HCT116 (cell line): ENCODE results near the gene SACM1L. TPM values are rescaled to one million over a fixed set of nuclear protein-coding genes. Genes with fewer than 3 reads are reported as not detected.

Experiments used
- ATAC-seq: fragments of 200-7000 bp; cut with Tn5 transposase; 2 replicates; pipeline ENCODE4 v1.9.1; 2020; ENCODE audit warnings: mild to moderate bottlenecking, moderate library complexity
- BruUV-seq: library from RNA; stranded (reverse); fragments of 400-500 nt; replicated peaks from 2 replicates; lab custom pipeline; 2021; lab: Mats Ljungman, UMichigan
- CTCF ChIA-PET: fragments of 300-600 bp; sonication (Branson Sonifier 250); formaldehyde crosslinking; loops from one replicate; lab custom pipeline; 2021; ENCODE audit warnings: antibody characterized with exemption; lab: Charles Lee
- POLR2A ChIA-PET: fragments of 300-600, 350-600 bp; sonication (Branson Sonifier 250); formaldehyde crosslinking; loops from one replicate; lab custom pipeline; 2021; ENCODE audit warnings: antibody characterized with exemption; lab: Charles Lee
- RAD21 ChIA-PET, 2 experiments: fragments of 300-600 bp; sonication (Branson Sonifier 250); formaldehyde crosslinking; loops; one replicate each; lab custom pipeline; 2023; ENCODE audit warnings: low total read pairs in 2 of 2; ENCODE audit not compliant: uncharacterized antibody in 2 of 2, unreplicated experiment in 2 of 2, low non-redundant PET in 1 of 2; lab: Charles Lee
- DNase-seq: peaks from one replicate; pipeline ENCODE4 v3.0.0-alpha.2; 2010; ENCODE audit warnings: low read depth, low spot score
- H2AFZ ChIP-seq: fragments of 200-600 bp; shearing (Covaris generic), sonication (generic); 2 replicates; pipeline ENCODE4 v1.6.1; 2017; ENCODE audit warnings: low read depth, mixed run types, mixed read lengths, antibody characterized with exemption, low read length; ENCODE audit not compliant: poor library complexity, severe bottlenecking
- H3K27ac ChIP-seq: 2 replicates; pipeline ENCODE4 v1.5.1; 2012; ENCODE audit warnings: low read depth, low read length
- H3K27me3 ChIP-seq: fragments of 200-600 bp; sonication (generic); 2 replicates; pipeline ENCODE4 v1.6.1; 2016; ENCODE audit warnings: mixed run types, low read length, mixed read lengths; ENCODE audit not compliant: insufficient read depth
- H3K36me3 ChIP-seq, 2 experiments: fragments of 200-500 bp in 1 of 2; fragments of 200-600 bp in 1 of 2; sonication (Bioruptor generic) in 1 of 2; sonication (generic) in 1 of 2; 2 replicates each; pipeline versions ENCODE4 v1.5.1 to v1.6.1; 2014 to 2016; ENCODE audit warnings: low read length in 2 of 2, inconsistent platforms in 1 of 2, mixed read lengths in 1 of 2, mixed run types in 1 of 2; ENCODE audit not compliant: insufficient read depth in 2 of 2, control insufficient read depth in 1 of 2
- H3K4me1 ChIP-seq, 2 experiments: fragments of 200-600 bp in 1 of 2; sonication (generic) in 1 of 2; 2 replicates each; pipeline versions ENCODE4 v1.5.1 to v1.6.1; 2012 to 2017; ENCODE audit warnings: low read length in 2 of 2, inconsistent platforms in 1 of 2, mild to moderate bottlenecking in 1 of 2, mixed read lengths in 1 of 2, mixed run types in 1 of 2, moderate library complexity in 1 of 2; ENCODE audit not compliant: insufficient read depth in 2 of 2, control insufficient read depth in 1 of 2
- H3K4me2 ChIP-seq: fragments of 200-600 bp; sonication (generic); 2 replicates; pipeline ENCODE4 v1.6.1; 2017; ENCODE audit warnings: mixed run types, low read length, mixed read lengths
- H3K4me3 ChIP-seq, 2 experiments: fragments of 200-600 bp in 1 of 2; sonication (generic) in 1 of 2; replicated peaks in 1 of 2; 2 replicates each; pipeline ENCODE4 v1.5.1; 2011 to 2016; ENCODE audit warnings: low read length in 2 of 2, control low read depth in 1 of 2, low read depth in 1 of 2, mild to moderate bottlenecking in 1 of 2, mixed read lengths in 1 of 2, mixed run types in 1 of 2
- H3K79me2 ChIP-seq: fragments of 200-600 bp; sonication (generic); 2 replicates; pipeline ENCODE4 v1.6.1; 2017; ENCODE audit warnings: mild to moderate bottlenecking, mixed run types, low read length, moderate library complexity, mixed read lengths; ENCODE audit not compliant: insufficient read depth
- H3K9ac ChIP-seq: fragments of 200-600 bp; sonication (generic); 2 replicates; pipeline ENCODE4 v1.6.1; 2016; ENCODE audit warnings: low read length, mixed read lengths
- H3K9me2 ChIP-seq: fragments of 200-600 bp; sonication (generic), shearing (Covaris generic); 2 replicates; pipeline ENCODE4 v1.6.1; 2017; ENCODE audit warnings: mixed run types, mild to moderate bottlenecking, moderate library complexity; ENCODE audit not compliant: insufficient read depth
- H3K9me3 ChIP-seq, 2 experiments: fragments of 200-500 bp in 1 of 2; fragments of 200-600 bp in 1 of 2; sonication (Bioruptor generic) in 1 of 2; sonication (generic) in 1 of 2; 2 replicates each; pipeline ENCODE4 v1.6.1; 2014 to 2017; ENCODE audit warnings: low read length in 2 of 2, mixed read lengths in 2 of 2, inconsistent platforms in 1 of 2, low read depth in 1 of 2, mild to moderate bottlenecking in 1 of 2, mixed run types in 1 of 2, moderate library complexity in 1 of 2; ENCODE audit not compliant: control insufficient read depth in 1 of 2, insufficient read depth in 1 of 2
- H4K20me1 ChIP-seq: fragments of 200-600 bp; sonication (generic), shearing (Covaris generic); 2 replicates; pipeline ENCODE4 v1.6.1; 2017; ENCODE audit warnings: mixed run types, mild to moderate bottlenecking, moderate library complexity; ENCODE audit not compliant: insufficient read depth
- CEBPB ChIP-seq: IDR thresholded peaks from 2 replicates; pipeline ENCODE4 v1.6.1; 2012; ENCODE audit warnings: low read depth
- EGR1 ChIP-seq: IDR thresholded peaks from 2 replicates; pipeline ENCODE4 v1.6.1; 2012; ENCODE audit warnings: low read depth
- ELF1 ChIP-seq: IDR thresholded peaks from 2 replicates; pipeline ENCODE4 v1.6.1; 2012; ENCODE audit warnings: low read depth, borderline replicate concordance
- EZH2 ChIP-seq: fragments of 200-600 bp; sonication (generic); IDR thresholded peaks from 2 replicates; pipeline ENCODE4 v1.6.1; 2017; ENCODE audit warnings: antibody characterized with exemption, mixed run types
- EZH2phosphoT487 ChIP-seq: fragments of 200-600 bp; IDR thresholded peaks from 2 replicates; pipeline ENCODE4 v1.6.1; 2018; ENCODE audit warnings: antibody characterized with exemption, borderline replicate concordance
- FOSL1 ChIP-seq: IDR thresholded peaks from 2 replicates; pipeline ENCODE4 v1.6.1; 2012; ENCODE audit warnings: low read depth
- JUND ChIP-seq: IDR thresholded peaks from 2 replicates; pipeline ENCODE4 v1.6.1; 2012
- MAX ChIP-seq: IDR thresholded peaks from 2 replicates; pipeline ENCODE4 v1.6.1; 2012
- POLR2A ChIP-seq: IDR thresholded peaks from 2 replicates; pipeline ENCODE4 v1.7.0; 2011; ENCODE audit warnings: borderline replicate concordance; ENCODE audit not compliant: insufficient read depth, insufficient read length; ENCODE audit errors: extremely low read depth
- POLR2AphosphoS5 ChIP-seq: IDR thresholded peaks from 2 replicates; pipeline ENCODE4 v1.6.1; 2011; ENCODE audit warnings: mild to moderate bottlenecking, low read depth, low read length, moderate library complexity
- RAD21 ChIP-seq: IDR thresholded peaks from 2 replicates; pipeline ENCODE4 v1.6.1; 2012; ENCODE audit warnings: low read depth, mild to moderate bottlenecking
- SIN3A ChIP-seq: IDR thresholded peaks from 2 replicates; pipeline ENCODE4 v1.6.1; 2012; ENCODE audit warnings: low read depth
- SRF ChIP-seq: IDR thresholded peaks from 2 replicates; pipeline ENCODE4 v1.6.1; 2012; ENCODE audit warnings: low read depth
- TCF7L2 ChIP-seq: IDR thresholded peaks from 2 replicates; pipeline ENCODE4 v1.7.0; 2011; ENCODE audit warnings: borderline replicate concordance, inconsistent platforms; ENCODE audit not compliant: insufficient read depth, insufficient read length; ENCODE audit errors: extremely low read depth
- YY1 ChIP-seq: IDR thresholded peaks from 2 replicates; pipeline ENCODE4 v1.6.1; 2011; ENCODE audit warnings: low read length, low read depth, moderate library complexity, mild to moderate bottlenecking; ENCODE audit not compliant: insufficient replicate concordance; ENCODE audit errors: extremely low read depth
- ZBTB33 ChIP-seq: IDR thresholded peaks from 2 replicates; pipeline ENCODE4 v1.6.1; 2011; ENCODE audit warnings: mild to moderate bottlenecking, low read length, moderate library complexity; ENCODE audit not compliant: insufficient replicate concordance; ENCODE audit errors: extremely low read depth
- ZFX ChIP-seq: fragments of 450-650 bp; IDR thresholded peaks from 2 replicates; pipeline ENCODE4 v1.6.1; 2017
- intact Hi-C: fragments of 100-400 bp; cut with micrococcal nuclease; formaldehyde crosslinking; loops from 2 replicates; pipeline ENCODE4 v1.10.0; 2022
- total RNA-seq: library from RNA; stranded (reverse); gene quantifications from one replicate; pipeline ENCODE4 v1.2.1, GENCODE V29; 2021; ENCODE audit not compliant: unreplicated experiment
- TF ChIP-seq, protein P1 (sequence below): IDR thresholded peaks from 2 replicates; pipeline ENCODE4 v1.6.1; 2012
- TF ChIP-seq, protein P2 (sequence below), 3 experiments: fragments of 200-600 bp in 1 of 3; sonication (generic) in 1 of 3; IDR thresholded peaks in 2 of 3; conservative IDR thresholded peaks in 1 of 3; 2 replicates each; pipeline ENCODE4 v1.5.1; 2012 to 2017; ENCODE audit warnings: low read depth in 2 of 3, low read length in 2 of 3, antibody characterized with exemption in 1 of 3, borderline replicate concordance in 1 of 3, control low read depth in 1 of 3, mild to moderate bottlenecking in 1 of 3, mixed read lengths in 1 of 3, mixed run types in 1 of 3, moderate library complexity in 1 of 3; ENCODE audit not compliant: insufficient read depth in 1 of 3

SACM1L gene
- total RNA-seq, 1 experiment from 2014 or later = 27.3 TPM

GRCh38 chr3:45749880-45750279 lies 60.7 kb downstream of the SACM1L start:
- BruUV-seq = no TSS peak
- Histone ChIP-seq H3K4me2 (no peak overlapping the region), H3K9ac (no peak overlapping the region), H3K27ac (no peak overlapping the region), H3K4me1 (no peaks in the 10 kb centered on the region), H2AFZ (no peak overlapping the region), H3K9me2 (peaks cover 4% of the 10 kb centered on the region; the same call in 1 of the 2 replicates), H3K79me2 (no peaks in the 10 kb centered on the region), H3K36me3 (no peaks in the 10 kb centered on the region), H3K27me3 (no peaks in the 10 kb centered on the region), H3K9me3 (no peaks in the 10 kb centered on the region), H4K20me1 (no peaks in the 10 kb centered on the region), H3K4me3 (no peak overlapping the region)
- TF ChIP-seq ELF1 = no peak
- TF ChIP-seq EZH2phosphoT487 = no peak
- TF ChIP-seq RAD21 = no peak
- no peak for TF ChIP-seq YY1
- no peak for TF ChIP-seq SRF
- TF ChIP-seq, protein P1, sequence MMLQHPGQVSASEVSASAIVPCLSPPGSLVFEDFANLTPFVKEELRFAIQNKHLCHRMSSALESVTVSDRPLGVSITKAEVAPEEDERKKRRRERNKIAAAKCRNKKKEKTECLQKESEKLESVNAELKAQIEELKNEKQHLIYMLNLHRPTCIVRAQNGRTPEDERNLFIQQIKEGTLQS = no peak
- TF ChIP-seq CEBPB = no peak
- no peak for TF ChIP-seq MAX
- TF ChIP-seq POLR2A = no peak
- TF ChIP-seq FOSL1 = no peak
- TF ChIP-seq, protein P2, sequence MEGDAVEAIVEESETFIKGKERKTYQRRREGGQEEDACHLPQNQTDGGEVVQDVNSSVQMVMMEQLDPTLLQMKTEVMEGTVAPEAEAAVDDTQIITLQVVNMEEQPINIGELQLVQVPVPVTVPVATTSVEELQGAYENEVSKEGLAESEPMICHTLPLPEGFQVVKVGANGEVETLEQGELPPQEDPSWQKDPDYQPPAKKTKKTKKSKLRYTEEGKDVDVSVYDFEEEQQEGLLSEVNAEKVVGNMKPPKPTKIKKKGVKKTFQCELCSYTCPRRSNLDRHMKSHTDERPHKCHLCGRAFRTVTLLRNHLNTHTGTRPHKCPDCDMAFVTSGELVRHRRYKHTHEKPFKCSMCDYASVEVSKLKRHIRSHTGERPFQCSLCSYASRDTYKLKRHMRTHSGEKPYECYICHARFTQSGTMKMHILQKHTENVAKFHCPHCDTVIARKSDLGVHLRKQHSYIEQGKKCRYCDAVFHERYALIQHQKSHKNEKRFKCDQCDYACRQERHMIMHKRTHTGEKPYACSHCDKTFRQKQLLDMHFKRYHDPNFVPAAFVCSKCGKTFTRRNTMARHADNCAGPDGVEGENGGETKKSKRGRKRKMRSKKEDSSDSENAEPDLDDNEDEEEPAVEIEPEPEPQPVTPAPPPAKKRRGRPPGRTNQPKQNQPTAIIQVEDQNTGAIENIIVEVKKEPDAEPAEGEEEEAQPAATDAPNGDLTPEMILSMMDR (IDR thresholded peaks at IDR 0.05 in 2 of 3, conservative IDR thresholded peaks at IDR 0.05 in 1 of 3; ENCODE audit: borderline replicate concordance in 1 of 3, insufficient read depth in 1 of 3, low read depth in 2 of 3, low read length in 2 of 3) = no peak
- TF ChIP-seq TCF7L2 = no peak
- TF ChIP-seq SIN3A = no peak
- TF ChIP-seq EZH2 = no peak
- TF ChIP-seq POLR2AphosphoS5 = no peak
- no peak for TF ChIP-seq EGR1
- no peak for TF ChIP-seq JUND
- no peak for TF ChIP-seq ZBTB33
- TF ChIP-seq ZFX = no peak
- RAD21 ChIA-PET = no interaction called here
- DNase-seq (no peak), ATAC-seq (no peak)
- POLR2A ChIA-PET = no interaction called here
- intact Hi-C loops = no loop called here
- CTCF ChIA-PET = no interaction called here
